ENCODE results near the gene AKAP13. TPM values are rescaled to one million over a fixed set of nuclear protein-coding genes. Genes with fewer than 3 reads are reported as not detected.
A peak's percentile ranks its signal among the peaks of the same experiment; 100 is the strongest.

Gene AKAP13
- total RNA-seq, 1 experiment from 2014 or later = 54.5 TPM

- intact Hi-C loops (cut with micrococcal nuclease; ENCODE audit: unreplicated experiment) = no loop called here
Measured at GRCh38 chr15:85702321-85703101, 322.1 kb downstream of the AKAP13 start.

GRCh38 chr15:85704066-85704465 lies 323.7 kb downstream of the AKAP13 start:
- intact Hi-C loops (cut with micrococcal nuclease; ENCODE audit: unreplicated experiment) = no loop called here
- Histone ChIP-seq H3K27ac (ENCODE audit: low read depth, low read length, poor library complexity, severe bottlenecking) (no peak overlapping the region), H3K36me3 (ENCODE audit: insufficient read depth, low read length, poor library complexity, severe bottlenecking) (no peaks in the 10 kb centered on the region), H3K27me3 (replicated peaks; ENCODE audit: insufficient read depth, low read depth, low read length, poor library complexity) (no peaks in the 10 kb centered on the region), H3K4me1 (ENCODE audit: insufficient read depth, low read length, poor library complexity, severe bottlenecking) (peaks cover 12% of the 10 kb centered on the region), H3K4me3 (ENCODE audit: low read depth, low read length, poor library complexity, severe bottlenecking) (no peak overlapping the region), H3K9me3 (ENCODE audit: low read depth, low read length, poor library complexity, severe bottlenecking) (no peaks in the 10 kb centered on the region)
- no peak for DNase-seq (ENCODE audit: low spot score)
- CTCF ChIA-PET = no interaction called here
- TF ChIP-seq EZH2 (IDR thresholded peaks at IDR 0.05; ENCODE audit: borderline replicate concordance, low read depth, low read length, poor library complexity, severe bottlenecking) = no peak
- TF ChIP-seq CTCF (conservative IDR thresholded peaks at IDR 0.05; ENCODE audit: low read depth, low read length) = no peak
- POLR2A ChIA-PET (ENCODE audit: low non-redundant PET) = no interaction called here
- BruUV-seq (replicated peaks) = no TSS peak

More at GRCh38 chr15:85702321-85703101, 322.1 kb downstream of the AKAP13 start:
- BruUV-seq (replicated peaks) = no TSS peak
- no peak for TF ChIP-seq EZH2 (IDR thresholded peaks at IDR 0.05; ENCODE audit: borderline replicate concordance, low read depth, low read length, poor library complexity, severe bottlenecking)
- no peak for TF ChIP-seq CTCF (conservative IDR thresholded peaks at IDR 0.05; ENCODE audit: low read depth, low read length)
- Histone ChIP-seq H3K4me3 (ENCODE audit: low read depth, low read length, poor library complexity, severe bottlenecking) (no peak overlapping the region), H3K9me3 (ENCODE audit: low read depth, low read length, poor library complexity, severe bottlenecking) (no peaks in the 10 kb centered on the region), H3K27me3 (replicated peaks; ENCODE audit: insufficient read depth, low read depth, low read length, poor library complexity) (no peaks in the 10 kb centered on the region), H3K36me3 (ENCODE audit: insufficient read depth, low read length, poor library complexity, severe bottlenecking) (no peaks in the 10 kb centered on the region), H3K4me1 (ENCODE audit: insufficient read depth, low read length, poor library complexity, severe bottlenecking) (peaks cover 12% of the 10 kb centered on the region), H3K27ac (ENCODE audit: low read depth, low read length, poor library complexity, severe bottlenecking) (peak overlapping the region; percentile 0)
- ChIA-PET CTCF (no interaction called here), POLR2A (ENCODE audit: low non-redundant PET) (no interaction called here)
- DNase-seq (ENCODE audit: low spot score) = peak; percentile 18

GRCh38 chr15:85704720-85705429 lies 324.5 kb downstream of the AKAP13 start:
- BruUV-seq (replicated peaks) = no TSS peak
- DNase-seq (ENCODE audit: low spot score) = no peak
- POLR2A ChIA-PET (ENCODE audit: low non-redundant PET) = no interaction called here
- TF ChIP-seq CTCF (conservative IDR thresholded peaks at IDR 0.05; ENCODE audit: low read depth, low read length) (no peak), EZH2 (IDR thresholded peaks at IDR 0.05; ENCODE audit: borderline replicate concordance, low read depth, low read length, poor library complexity, severe bottlenecking) (no peak)
- no peaks in the 10 kb centered on the region for H3K27me3 ChIP-seq (replicated peaks; ENCODE audit: insufficient read depth, low read depth, low read length, poor library complexity)
- H3K36me3 ChIP-seq (ENCODE audit: insufficient read depth, low read length, poor library complexity, severe bottlenecking) = no peaks in the 10 kb centered on the region
- H3K4me3 ChIP-seq (ENCODE audit: low read depth, low read length, poor library complexity, severe bottlenecking) = no peak overlapping the region
- H3K4me1 ChIP-seq (ENCODE audit: insufficient read depth, low read length, poor library complexity, severe bottlenecking) = peaks cover 12% of the 10 kb centered on the region
- CTCF ChIA-PET = no interaction called here
- no peak overlapping the region for H3K27ac ChIP-seq (ENCODE audit: low read depth, low read length, poor library complexity, severe bottlenecking)
- intact Hi-C loops (cut with micrococcal nuclease; ENCODE audit: unreplicated experiment) = no loop called here
- H3K9me3 ChIP-seq (ENCODE audit: low read depth, low read length, poor library complexity, severe bottlenecking) = no peaks in the 10 kb centered on the region

Data from A673 (cell line).